GM21825 (cell line): ENCODE data around the gene CLTA.
"Not testable (repeated sequence)": the region's sequence is repeated elsewhere in the genome, so short reads cannot be mapped to it uniquely, and the experiment has no call there.

Experiments used
- ATAC-seq: cut with Tn5 transposase; IDR thresholded peaks from one replicate; pipeline ENCODE4 v1.9.1; 2021; ENCODE audit warnings: mild to moderate bottlenecking, moderate library complexity; ENCODE audit not compliant: unreplicated experiment

CLTA gene

DNA sequence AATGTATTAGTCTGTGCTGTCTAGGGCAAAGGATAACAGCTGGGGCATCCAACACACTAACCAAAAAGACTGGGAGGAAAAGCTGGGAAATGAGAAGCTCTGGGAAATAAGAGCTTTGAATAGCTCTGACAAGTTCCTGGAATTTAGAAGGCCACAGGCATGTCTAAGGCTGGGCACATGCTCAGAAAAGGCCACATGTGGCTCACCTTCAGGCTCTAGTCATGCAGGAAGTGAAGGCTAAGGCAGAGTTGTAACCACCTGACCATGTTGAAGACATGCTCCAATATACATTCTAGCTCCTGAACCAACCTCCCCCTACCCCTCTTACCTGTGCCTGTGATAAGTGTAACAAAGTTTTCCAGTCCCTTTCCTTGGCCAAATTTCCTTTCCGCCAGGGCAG lies 31.7 kb downstream of the CLTA start:
- no peak for ATAC-seq

DNA sequence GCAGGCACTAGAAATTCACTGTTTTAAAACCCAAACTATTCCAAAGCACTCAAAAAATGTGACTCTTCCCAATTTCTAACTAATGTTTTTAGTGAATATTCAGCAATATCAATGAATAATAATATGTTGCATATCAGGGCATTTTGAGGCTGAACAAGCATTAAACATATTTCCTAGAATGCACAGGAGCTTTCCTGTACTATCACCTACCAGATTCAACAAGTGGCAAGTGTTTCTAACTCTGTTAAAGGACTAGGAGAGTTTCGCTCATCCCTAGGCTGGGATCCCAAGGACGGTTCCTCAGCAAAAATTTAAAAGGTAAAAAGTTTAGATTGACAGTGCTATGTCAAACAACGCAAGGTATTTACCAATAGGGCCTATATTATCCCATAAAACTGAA lies 46.5 kb downstream of the CLTA start:
- no peak for ATAC-seq

DNA sequence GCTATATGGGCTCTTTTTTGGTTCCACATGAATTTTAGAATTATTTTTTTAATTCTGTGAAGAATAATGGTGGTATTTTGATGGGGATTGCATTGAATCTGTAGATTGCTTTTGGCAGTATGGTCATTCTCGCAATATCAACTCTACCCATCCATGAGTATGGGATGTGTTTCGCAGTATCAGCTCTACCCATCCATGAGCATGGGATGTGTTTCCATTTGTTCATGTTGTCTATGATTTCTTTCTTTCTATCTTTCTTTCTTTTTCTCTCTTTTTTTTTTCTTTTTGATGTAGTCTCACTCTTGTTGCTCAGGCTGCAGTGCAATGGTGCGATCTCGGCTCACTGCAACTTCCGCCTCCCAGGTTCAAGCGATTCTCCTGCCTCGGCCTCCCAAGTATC lies 48.5 kb downstream of the CLTA start:
- not testable (repeated sequence) for ATAC-seq

DNA sequence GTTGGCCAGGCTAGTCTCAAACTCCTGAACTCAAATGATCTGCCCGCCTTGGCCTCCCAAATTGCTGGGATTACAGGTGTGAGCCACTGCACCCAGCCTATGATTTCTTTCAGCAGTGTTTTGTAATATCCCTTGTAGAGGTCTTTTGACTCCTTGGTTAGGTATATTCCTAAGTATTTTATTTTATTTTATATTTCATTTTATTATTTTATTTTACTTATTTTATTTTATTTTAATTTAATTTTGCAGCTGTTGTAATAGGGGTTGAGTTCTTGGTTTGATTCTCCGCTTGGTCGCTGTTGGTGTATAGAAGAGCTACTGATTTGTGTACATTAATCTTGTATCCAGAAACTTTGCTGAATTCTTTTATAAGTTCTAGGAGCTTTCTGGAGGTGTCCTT lies 49.0 kb downstream of the CLTA start:
- ATAC-seq, result not testable (repeated sequence)

DNA sequence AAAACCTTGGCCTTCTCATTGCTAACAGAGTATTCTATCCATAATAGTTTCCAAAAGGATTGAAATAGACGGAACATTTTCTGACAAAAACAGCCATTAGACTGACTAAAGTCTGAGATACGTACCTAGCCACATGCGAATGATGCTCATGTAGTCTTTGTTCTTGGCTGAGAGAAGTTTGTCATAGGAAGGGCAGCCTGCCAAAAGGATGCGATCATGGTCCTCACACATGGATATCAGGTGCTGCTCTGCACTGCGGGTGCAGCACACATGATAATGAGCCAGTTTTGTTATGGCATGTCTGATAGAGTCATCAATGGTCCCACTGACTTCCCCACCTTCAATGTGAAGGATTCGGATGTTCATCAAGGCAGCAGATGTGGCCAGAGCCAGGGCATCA lies 55.2 kb downstream of the CLTA start:
- no peak for ATAC-seq

DNA sequence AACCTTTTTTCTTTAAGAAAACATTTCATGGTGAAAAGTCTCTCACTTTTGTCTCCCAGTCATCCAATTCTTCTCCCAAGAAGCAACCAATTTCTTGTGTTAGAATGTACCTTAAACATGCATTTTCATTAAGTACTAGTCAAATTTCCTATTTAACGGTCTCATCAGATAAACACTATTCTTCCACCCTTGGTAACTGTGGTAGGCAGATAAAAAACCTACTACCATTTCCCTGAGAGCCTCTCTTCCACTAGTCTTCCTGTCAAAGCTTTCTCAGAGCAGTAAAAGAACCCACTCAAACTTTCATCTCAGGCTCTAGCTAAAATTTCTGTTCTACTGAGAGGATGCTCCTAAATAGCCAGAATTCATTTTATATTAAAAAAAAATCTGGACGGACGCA lies 56.6 kb downstream of the CLTA start:
- ATAC-seq, result no peak

DNA sequence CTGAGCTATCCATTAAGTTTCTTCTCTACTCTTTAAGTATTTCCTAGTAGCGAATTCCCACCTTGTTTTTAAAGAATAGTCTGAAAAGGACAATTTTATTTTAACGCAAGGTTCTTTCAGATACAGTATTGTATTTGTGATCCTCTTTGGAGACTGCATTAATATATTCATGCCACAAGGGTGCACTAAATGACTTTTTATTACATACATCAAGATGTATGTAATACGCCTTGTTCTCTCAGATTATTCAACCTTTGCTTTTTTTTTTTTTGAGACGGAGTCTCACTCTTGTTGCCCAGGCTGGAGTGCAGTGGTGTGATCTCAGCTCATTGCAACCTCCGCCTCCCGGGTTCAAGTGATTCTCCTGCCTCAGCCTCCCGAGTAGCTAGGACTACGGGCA lies 57.3 kb downstream of the CLTA start:
- ATAC-seq, result not testable (repeated sequence)

DNA sequence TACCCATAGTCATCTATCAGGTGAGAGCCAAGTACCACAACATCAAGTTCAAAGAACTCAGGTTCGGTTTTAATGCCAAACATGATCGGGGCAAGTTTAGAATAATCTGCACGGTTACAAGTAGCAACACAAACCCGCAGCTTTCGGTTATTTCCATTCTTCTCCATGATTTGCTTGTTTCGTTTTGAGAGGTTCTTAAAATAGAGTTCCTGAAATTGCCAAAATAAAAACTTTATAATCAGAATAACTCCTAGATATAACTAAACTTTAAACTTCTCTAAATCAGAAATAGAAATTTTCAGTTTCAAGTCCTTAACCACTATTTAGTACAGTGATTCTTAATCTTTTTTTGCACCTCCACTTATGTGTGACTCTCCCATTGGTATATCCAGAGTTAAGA lies 58.5 kb downstream of the CLTA start:
- no peak for ATAC-seq

DNA sequence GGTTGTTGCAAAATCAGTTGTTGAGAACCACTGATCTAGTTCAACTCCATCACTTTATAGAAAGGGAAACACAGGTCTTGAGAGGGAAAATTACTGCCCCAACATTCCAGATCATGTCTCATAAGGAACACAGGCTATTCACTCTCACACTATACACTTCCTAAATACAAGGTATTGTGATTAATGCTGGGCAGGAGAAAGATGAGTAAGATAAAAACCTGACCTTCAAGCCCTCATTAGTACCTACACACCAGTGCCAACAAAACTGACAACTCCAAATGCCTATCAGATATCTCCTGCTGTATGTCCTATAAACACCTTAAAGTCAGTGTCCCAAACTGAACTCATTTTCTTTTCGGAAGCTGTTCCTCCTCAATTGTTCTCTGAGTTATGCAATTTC lies 59.4 kb downstream of the CLTA start:
- no peak for ATAC-seq

DNA sequence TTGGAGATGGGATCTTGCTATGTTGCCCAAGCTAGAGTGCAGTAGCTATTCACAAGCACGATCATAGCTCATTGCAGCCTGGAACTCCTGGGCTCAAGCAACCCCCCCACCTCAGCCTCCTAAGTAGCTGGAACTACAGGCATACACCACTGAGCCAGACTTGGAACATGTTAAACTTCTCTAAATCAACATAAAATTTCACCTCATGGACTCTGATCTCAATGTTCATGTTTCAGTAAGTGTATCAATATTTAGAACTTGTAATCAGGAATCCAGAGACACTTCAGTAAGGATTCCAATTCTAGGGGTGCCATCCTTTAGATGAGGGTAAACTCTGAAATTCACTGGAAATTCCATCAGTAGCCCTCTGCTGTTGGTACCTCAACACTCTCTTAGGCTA lies 60.7 kb downstream of the CLTA start:
- no peak for ATAC-seq

DNA sequence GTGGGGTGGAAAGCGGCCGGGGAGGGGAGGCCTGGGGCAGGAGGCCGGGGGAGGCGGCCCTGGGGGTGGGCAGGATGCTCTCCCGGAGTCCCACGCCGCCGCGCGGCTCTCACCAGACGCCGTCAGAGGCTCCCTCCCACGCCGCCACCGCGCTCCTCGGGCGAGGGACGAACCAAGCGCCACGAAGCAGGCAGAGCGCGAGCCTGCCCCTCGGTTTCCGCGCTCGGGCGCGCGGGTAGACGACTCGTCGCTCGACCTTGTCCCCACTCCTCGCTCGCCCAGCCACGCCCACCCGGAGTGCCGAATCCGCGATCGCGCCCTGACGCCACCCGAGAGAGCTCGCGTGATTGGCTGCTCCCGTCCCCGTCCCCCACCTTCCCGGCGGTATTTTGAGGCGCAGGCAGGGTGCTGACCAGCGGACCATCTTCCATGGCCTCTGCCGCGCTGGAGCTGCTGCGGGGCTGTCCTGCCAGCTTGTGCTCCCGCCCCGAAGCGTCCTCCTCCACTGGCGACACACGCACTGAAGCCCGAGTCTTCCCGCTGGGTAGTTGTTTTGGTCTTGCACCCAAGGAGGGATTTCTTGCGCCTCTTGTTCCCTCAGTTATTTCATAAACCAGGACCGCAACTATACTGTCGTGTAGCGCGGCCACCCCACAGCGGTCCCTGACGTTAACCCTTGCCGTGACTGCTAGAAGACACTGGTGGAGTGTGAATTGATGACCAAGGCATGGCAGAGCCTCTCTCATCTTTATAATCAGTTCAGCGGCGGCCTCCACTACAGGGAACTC lies 67.7 kb downstream of the CLTA start, which contains the start of gene GNE:
Gene GNE (minus strand): TSS at position 241 of the 788 bp plus-strand sequence. CDS start 9,093 bp downstream, outside the sequence.
- ATAC-seq, result peak; percentile 91

DNA sequence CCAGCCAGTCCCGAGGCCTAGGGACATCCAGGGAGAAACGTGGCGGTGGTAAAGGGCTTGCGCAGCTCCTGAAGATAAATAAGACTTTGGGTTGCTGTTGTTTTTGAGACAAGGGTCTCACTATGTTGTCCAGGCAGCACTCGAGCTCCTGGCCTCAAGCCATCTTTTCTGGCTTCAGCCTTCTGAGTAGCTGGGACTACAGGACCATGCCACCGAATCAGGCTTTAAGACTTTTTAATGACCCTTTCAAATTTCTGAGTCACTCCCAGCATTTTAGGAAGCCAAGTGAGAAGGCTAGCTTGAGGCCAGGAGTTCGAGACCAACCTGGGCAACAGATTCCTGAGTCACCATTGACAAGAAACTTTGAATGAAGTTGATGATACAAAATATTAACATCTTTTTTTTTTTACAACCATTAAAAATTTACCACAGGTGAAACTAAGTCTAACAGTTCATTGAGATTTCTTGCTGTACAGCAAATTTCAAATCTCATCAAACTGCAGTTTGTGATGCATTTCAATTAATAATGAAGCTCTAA lies 68.3 kb downstream of the CLTA start:
- ATAC-seq, result no peak
